GM13976 (cell line): Measurements from ENCODE around the gene IFIT3.

Source experiments
- DNase-seq: peaks from one replicate; pipeline ENCODE4 v3.0.0; 2012; ENCODE audit warnings: low spot score
- CTCF ChIP-seq: IDR thresholded peaks from 2 replicates; pipeline ENCODE4 v1.5.1; 2012; ENCODE audit warnings: borderline replicate concordance, mild to moderate bottlenecking; ENCODE audit not compliant: insufficient read depth; ENCODE audit errors: extremely low read depth, missing control alignments, control extremely low read depth
- in situ Hi-C: fragments of 300-500 bp; cut with MboI; formaldehyde crosslinking; loops from one replicate; pipeline ENCODE4 v1.12.0; 2022; ENCODE audit warnings: low sequenced_read_pairs, mixed read lengths, inconsistent platforms; ENCODE audit not compliant: unreplicated experiment

IFIT3 gene

DNA sequence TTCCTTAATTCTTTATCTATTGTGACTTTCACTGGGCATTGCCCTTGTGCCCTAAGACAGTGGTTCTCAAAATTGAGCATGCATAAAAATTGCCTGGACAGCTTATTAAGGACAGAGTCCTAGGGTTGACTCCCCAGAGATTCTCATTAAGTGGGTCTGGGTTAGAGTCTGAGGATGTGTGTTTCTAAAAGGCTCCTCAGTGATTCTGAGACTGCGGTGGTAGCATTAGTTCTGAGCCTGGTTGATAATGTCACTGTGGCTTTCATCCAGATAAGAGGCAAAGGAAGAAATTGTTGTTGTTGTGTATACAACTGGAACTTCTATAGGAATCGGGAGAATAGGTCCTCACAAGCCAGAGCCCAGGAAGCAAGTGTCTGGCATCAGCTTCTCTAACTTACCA is 24.6 kb upstream of the IFIT3 start:
- in situ Hi-C loops, result no loop called here
- no peak for TF ChIP-seq CTCF
- DNase-seq, result no peak

GRCh38 chr10:89304026-89304425 is 23.8 kb upstream of the IFIT3 start:
- in situ Hi-C loops, result no loop called here
- TF ChIP-seq CTCF, result no peak
- DNase-seq, result no peak

GRCh38 chr10:89304446-89304845 is 23.4 kb upstream of the IFIT3 start:
- in situ Hi-C loops, result no loop called here
- DNase-seq, result no peak
- TF ChIP-seq CTCF, result no peak

GRCh38 chr10:89304925-89305324 is 22.9 kb upstream of the IFIT3 start:
- no peak for TF ChIP-seq CTCF
- no peak for DNase-seq
- in situ Hi-C loops, result no loop called here

DNA sequence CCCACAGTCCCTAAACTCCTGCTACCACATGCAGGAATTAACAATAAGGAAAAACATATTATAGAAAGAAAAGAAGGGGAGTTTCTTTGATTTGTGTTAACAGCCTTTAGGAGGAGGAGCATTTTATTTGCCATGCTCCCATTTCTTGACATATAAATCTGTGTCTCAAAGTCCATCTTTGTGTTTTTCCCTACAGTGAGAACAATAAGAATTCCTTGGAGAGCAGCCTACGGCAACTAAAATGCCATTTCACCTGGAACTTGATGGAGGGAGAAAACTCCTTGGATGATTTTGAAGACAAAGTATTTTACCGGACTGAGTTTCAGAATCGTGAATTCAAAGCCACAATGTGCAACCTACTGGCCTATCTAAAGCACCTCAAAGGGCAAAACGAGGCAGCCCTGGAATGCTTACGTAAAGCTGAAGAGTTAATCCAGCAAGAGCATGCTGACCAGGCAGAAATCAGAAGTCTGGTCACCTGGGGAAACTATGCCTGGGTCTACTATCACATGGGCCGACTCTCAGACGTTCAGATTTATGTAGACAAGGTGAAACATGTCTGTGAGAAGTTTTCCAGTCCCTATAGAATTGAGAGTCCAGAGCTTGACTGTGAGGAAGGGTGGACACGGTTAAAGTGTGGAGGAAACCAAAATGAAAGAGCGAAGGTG is 21.9 kb upstream of the IFIT3 start:
- no peak for DNase-seq
- in situ Hi-C loops, result no loop called here
- no peak for TF ChIP-seq CTCF

DNA sequence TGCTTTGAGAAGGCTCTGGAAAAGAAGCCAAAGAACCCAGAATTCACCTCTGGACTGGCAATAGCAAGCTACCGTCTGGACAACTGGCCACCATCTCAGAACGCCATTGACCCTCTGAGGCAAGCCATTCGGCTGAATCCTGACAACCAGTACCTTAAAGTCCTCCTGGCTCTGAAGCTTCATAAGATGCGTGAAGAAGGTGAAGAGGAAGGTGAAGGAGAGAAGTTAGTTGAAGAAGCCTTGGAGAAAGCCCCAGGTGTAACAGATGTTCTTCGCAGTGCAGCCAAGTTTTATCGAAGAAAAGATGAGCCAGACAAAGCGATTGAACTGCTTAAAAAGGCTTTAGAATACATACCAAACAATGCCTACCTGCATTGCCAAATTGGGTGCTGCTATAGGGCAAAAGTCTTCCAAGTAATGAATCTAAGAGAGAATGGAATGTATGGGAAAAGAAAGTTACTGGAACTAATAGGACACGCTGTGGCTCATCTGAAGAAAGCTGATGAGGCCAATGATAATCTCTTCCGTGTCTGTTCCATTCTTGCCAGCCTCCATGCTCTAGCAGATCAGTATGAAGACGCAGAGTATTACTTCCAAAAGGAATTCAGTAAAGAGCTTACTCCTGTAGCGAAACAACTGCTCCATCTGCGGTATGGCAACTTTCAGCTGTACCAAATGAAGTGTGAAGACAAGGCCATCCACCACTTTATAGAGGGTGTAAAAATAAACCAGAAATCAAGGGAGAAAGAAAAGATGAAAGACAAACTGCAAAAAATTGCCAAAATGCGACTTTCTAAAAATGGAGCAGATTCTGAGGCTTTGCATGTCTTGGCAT is 21.1 kb upstream of the IFIT3 start:
- in situ Hi-C loops, result no loop called here
- no peak for DNase-seq
- TF ChIP-seq CTCF, result no peak
